Spleen (tissue), 11 donors: ENCODE results near the gene PARD3. TPM values are rescaled to one million over a fixed set of nuclear protein-coding genes. Genes with fewer than 3 reads are reported as not detected.

Experiments
- DNase-seq: peaks from one replicate; pipeline ENCODE4 v3.0.0-alpha.2; 2020
- H3K27ac ChIP-seq, 8 donors: fragments of 200-600 bp; sonication (generic) in 7 of 8; 1 replicate in 4 of 8; 2 replicates in 4 of 8; pipeline versions ENCODE4 v1.5.0 to v1.8.0; 2016 to 2021; ENCODE audit warnings: inconsistent platforms in 4 of 8, mild to moderate bottlenecking in 4 of 8, moderate library complexity in 1 of 8
- H3K27me3 ChIP-seq, 7 donors: fragments of 200-600 bp; sonication (generic) in 6 of 7; replicated peaks in 1 of 7; 1 replicate in 4 of 7; 2 replicates in 3 of 7; pipeline versions ENCODE4 v1.5.0 to v1.8.0; 2016 to 2021; ENCODE audit warnings: inconsistent platforms in 3 of 7, mild to moderate bottlenecking in 1 of 7
- H3K36me3 ChIP-seq, 6 donors: fragments of 200-600 bp; sonication (generic) in 5 of 6; 1 replicate in 4 of 6; 2 replicates in 2 of 6; pipeline versions ENCODE4 v1.5.0 to v1.8.0; 2016 to 2021; ENCODE audit warnings: inconsistent platforms in 2 of 6
- H3K4me1 ChIP-seq, 6 donors: fragments of 200-600 bp; sonication (generic) in 5 of 6; 1 replicate in 3 of 6; 2 replicates in 3 of 6; pipeline versions ENCODE4 v1.5.0 to v1.8.0; 2016 to 2021; ENCODE audit warnings: inconsistent platforms in 3 of 6
- H3K4me3 ChIP-seq, 8 donors: fragments of 200-600 bp; sonication (generic) in 7 of 8; 1 replicate in 4 of 8; 2 replicates in 4 of 8; pipeline versions ENCODE4 v1.5.0 to v1.8.0; 2016 to 2021; ENCODE audit warnings: inconsistent platforms in 4 of 8, mild to moderate bottlenecking in 4 of 8, moderate library complexity in 2 of 8
- H3K9me3 ChIP-seq, 8 donors: fragments of 200-600 bp; sonication (generic) in 7 of 8; 1 replicate in 4 of 8; 2 replicates in 4 of 8; pipeline versions ENCODE4 v1.5.0 to v1.8.0; 2016 to 2021; ENCODE audit warnings: inconsistent platforms in 4 of 8
- CTCF ChIP-seq, 11 experiments: fragments of 200-600 bp in 7 of 11; fragments of 450-650 bp in 4 of 11; sonication (generic) in 4 of 11; IDR thresholded peaks in 8 of 11; conservative IDR thresholded peaks in 3 of 11; 1 replicate in 7 of 11; 2 replicates in 4 of 11; pipeline versions ENCODE4 v1.4.0 to v1.8.0; 2016 to 2021; ENCODE audit warnings: antibody characterized with exemption in 11 of 11, inconsistent platforms in 4 of 11, mild to moderate bottlenecking in 1 of 11
- POLR2A ChIP-seq, 3 donors: fragments of 450-650 bp; IDR thresholded peaks; one replicate each; pipeline ENCODE4 v1.5.1; 2017; ENCODE audit warnings: antibody characterized with exemption in 3 of 3, mild to moderate bottlenecking in 1 of 3
- POLR2AphosphoS5 ChIP-seq, 3 donors: sonication (generic); formaldehyde crosslinking; IDR thresholded peaks; one replicate each; pipeline ENCODE4 v1.5.1; 2017; ENCODE audit warnings: antibody characterized with exemption in 3 of 3
- WGBS, 5 donors: extraction: QIAGEN DNeasy Blood & Tissue Kit in 3 of 5; methylation state at CpG; one replicate each; pipeline versions ENCODE4 v1.1.5 to v1.1.7; 2013 to 2018; 5-methylcytosine and 5-hydroxymethylcytosine counted together
- intact Hi-C: fragments of 100-400 bp; cut with DNase I; formaldehyde crosslinking; loops from one replicate; pipeline ENCODE4 v1.15.0; 2023; ENCODE audit warnings: low total_unique reads
- polyA plus RNA-seq, 3 donors: library from polyadenylated mRNA; stranded (reverse); fragments of 200-250 nt; gene quantifications; one replicate each; pipeline ENCODE4 v1.2.1, GENCODE V29; 2013
- total RNA-seq, 7 donors: library from RNA; depleted of rRNA in 3 of 7; stranded (reverse); fragments of >200 nt in 3 of 7; fragmentation: NEBNext Ultra II Directional in 4 of 7; extraction: Animal tissue kit (Norgen Biotek cat#: 25700) in 4 of 7; gene quantifications; one replicate each; pipeline versions ENCODE4 v1.1.0 to v1.2.1, GENCODE V29; 2016 to 2021
- donor health status: healthy with polysubstance abuse.
- donor health status: DM: no; HTN: no; CAD: no; lungs with moderate emphysema.
- donor health status: DM: no; HTN: no; CAD: no.
- donor health status: Bipolar disorder and iron deficiency.
- donor health status: healthy.
- donor health status: DM: no; HTN: no; CAD: no.
- donor health status: DM: yes; HTN: yes; CAD: no.

The PARD3 gene
- total and polyA plus RNA-seq, 10 donors: 2.8 to 18.9 (median 10.8) TPM

GRCh38 chr10:34147641-34148304 lies 667.3 kb downstream of the PARD3 start:
- no peak overlapping the region for H3K4me3 ChIP-seq
- no peaks in the 10 kb centered on the region for H3K4me1 ChIP-seq
- intact Hi-C loops: no loop called here
- no peaks in the 10 kb centered on the region for H3K9me3 ChIP-seq
- H3K27me3 ChIP-seq: no peaks in the 10 kb centered on the region
- no peak overlapping the region for H3K27ac ChIP-seq
- DNase-seq: no peak
- H3K36me3 ChIP-seq: no peaks in the 10 kb centered on the region
- TF ChIP-seq POLR2A (IDR thresholded peaks at IDR 0.05) (no peak), CTCF (IDR thresholded peaks at IDR 0.05 in 8 of 11, conservative IDR thresholded peaks at IDR 0.05 in 3 of 11) (no peak), POLR2AphosphoS5 (IDR thresholded peaks at IDR 0.05) (no peak)
- 58 to 81% (median 77%) methylated on average over 4 of the region's 4 CpGs for WGBS, 5 donors

- H3K4me3 ChIP-seq: no peak overlapping the region
- DNase-seq: no peak
- WGBS, 5 donors: 74 to 91% (median 84%) methylated on average over 3 of the region's 3 CpGs
- TF ChIP-seq CTCF (IDR thresholded peaks at IDR 0.05 in 8 of 11, conservative IDR thresholded peaks at IDR 0.05 in 3 of 11) (no peak), POLR2A (IDR thresholded peaks at IDR 0.05) (no peak), POLR2AphosphoS5 (IDR thresholded peaks at IDR 0.05) (no peak)
- H3K36me3 ChIP-seq: no peaks in the 10 kb centered on the region
- no peaks in the 10 kb centered on the region for H3K27me3 ChIP-seq
- intact Hi-C loops: no loop called here
- no peaks in the 10 kb centered on the region for H3K9me3 ChIP-seq
- H3K4me1 ChIP-seq: no peaks in the 10 kb centered on the region
- no peak overlapping the region for H3K27ac ChIP-seq
Observed at GRCh38 chr10:34145715-34146114, 669.4 kb downstream of the PARD3 start.

- DNase-seq: no peak
- TF ChIP-seq CTCF (IDR thresholded peaks at IDR 0.05 in 8 of 11, conservative IDR thresholded peaks at IDR 0.05 in 3 of 11): no peak
- TF ChIP-seq POLR2A (IDR thresholded peaks at IDR 0.05): no peak
- no peak for TF ChIP-seq POLR2AphosphoS5 (IDR thresholded peaks at IDR 0.05)
- Histone ChIP-seq H3K27ac (no peak overlapping the region), H3K4me1 (no peaks in the 10 kb centered on the region), H3K27me3 (no peaks in the 10 kb centered on the region), H3K9me3 (no peaks in the 10 kb centered on the region), H3K4me3 (no peak overlapping the region), H3K36me3 (no peaks in the 10 kb centered on the region)
- 82 to 97% (median 88%) methylated on average over 2 of the region's 2 CpGs for WGBS, 5 donors
- intact Hi-C loops: no loop called here
Observed at GRCh38 chr10:34143466-34143865, 671.6 kb downstream of the PARD3 start.

GRCh38 chr10:34141032-34141680 lies 673.9 kb downstream of the PARD3 start:
- Histone ChIP-seq H3K4me3 (no peak overlapping the region), H3K4me1 (no peaks in the 10 kb centered on the region), H3K27me3 (no peaks in the 10 kb centered on the region), H3K9me3 (no peaks in the 10 kb centered on the region), H3K36me3 (no peaks in the 10 kb centered on the region), H3K27ac (no peak overlapping the region)
- no peak for DNase-seq
- no peak for TF ChIP-seq POLR2A (IDR thresholded peaks at IDR 0.05)
- no peak for TF ChIP-seq POLR2AphosphoS5 (IDR thresholded peaks at IDR 0.05)
- no peak for TF ChIP-seq CTCF (IDR thresholded peaks at IDR 0.05 in 8 of 11, conservative IDR thresholded peaks at IDR 0.05 in 3 of 11)
- 78 to 87% (median 82%) methylated on average over 2 of the region's 2 CpGs for WGBS, 5 donors
- intact Hi-C loops: no loop called here
